ENCODE measurements around the gene MAP4K4.
"Not testable (repeated sequence)": the region's sequence is repeated elsewhere in the genome, so short reads cannot be mapped to it uniquely, and the experiment has no call there.

MAP4K4 gene

GRCh38 chr2:101887328-101887727 lies 189.8 kb downstream of the MAP4K4 start:
- DNase-seq (ENCODE audit: low read depth, low spot score) = no peak
- H3K27ac ChIP-seq = no peak overlapping the region

DNA sequence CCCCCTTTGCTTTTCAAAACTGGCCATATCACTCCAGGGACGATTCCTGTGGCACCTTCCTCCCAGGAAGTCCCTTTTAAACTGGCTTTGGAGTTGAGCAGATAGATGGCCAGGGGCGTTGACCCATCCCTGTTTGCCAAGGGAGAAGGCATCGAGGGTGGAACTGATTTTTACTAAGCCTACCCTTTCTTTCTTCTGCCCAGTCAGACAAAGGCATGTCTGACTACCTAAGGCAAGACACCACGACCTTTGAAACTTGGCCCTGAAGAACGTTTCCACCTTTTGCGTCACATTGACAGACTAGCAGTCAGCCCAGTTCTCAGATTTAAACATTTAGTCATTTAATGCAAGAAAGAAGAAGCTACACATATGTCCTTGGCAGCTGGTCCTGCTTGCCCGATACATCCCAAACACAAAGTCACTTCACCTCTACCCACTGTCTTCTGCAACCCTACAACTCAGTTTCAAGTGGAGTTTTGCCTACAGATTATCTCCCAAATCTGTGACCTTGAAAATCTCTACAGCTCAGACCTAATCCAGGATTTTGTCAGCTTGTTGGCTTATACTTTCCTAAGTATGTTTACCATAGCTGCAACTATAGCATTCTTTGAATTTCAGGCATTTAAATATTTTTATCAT lies 192.1 kb downstream of the MAP4K4 start:
- no peak for DNase-seq (ENCODE audit: low read depth, low spot score)
- no peak overlapping the region for H3K27ac ChIP-seq

DNA sequence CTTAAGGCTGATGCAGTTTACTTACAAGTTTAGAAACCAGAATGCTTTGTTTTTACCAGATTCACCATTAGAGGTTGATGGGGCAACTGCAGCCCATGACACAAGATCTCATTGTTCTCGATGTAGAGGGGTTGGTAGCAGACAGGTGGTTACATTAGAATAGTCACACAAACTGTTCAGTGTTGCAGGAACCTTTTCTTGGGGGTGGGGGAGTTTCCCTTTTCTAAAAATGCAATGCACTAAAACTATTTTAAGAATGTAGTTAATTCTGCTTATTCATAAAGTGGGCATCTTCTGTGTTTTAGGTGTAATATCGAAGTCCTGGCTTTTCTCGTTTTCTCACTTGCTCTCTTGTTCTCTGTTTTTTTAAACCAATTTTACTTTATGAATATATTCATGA lies 194.9 kb downstream of the MAP4K4 start:
- no peak overlapping the region for H3K27ac ChIP-seq
- DNase-seq (ENCODE audit: low read depth, low spot score) = no peak

GRCh38 chr2:101893681-101894381 lies 196.3 kb downstream of the MAP4K4 start:
- DNase-seq (ENCODE audit: low read depth, low spot score) = no peak
- H3K27ac ChIP-seq = no peak overlapping the region

GRCh38 chr2:101895039-101895438 lies 197.5 kb downstream of the MAP4K4 start:
- no peak overlapping the region for H3K27ac ChIP-seq
- no peak for DNase-seq (ENCODE audit: low read depth, low spot score)

GRCh38 chr2:101895819-101896322 lies 198.4 kb downstream of the MAP4K4 start:
- H3K27ac ChIP-seq = no peak overlapping the region
- no peak for DNase-seq (ENCODE audit: low read depth, low spot score)

- H3K27ac ChIP-seq = no peak overlapping the region
- no peak for DNase-seq (ENCODE audit: low read depth, low spot score)
These were observed 199.8 kb downstream of the MAP4K4 start for GRCh38 chr2:101897301-101897700.

DNA sequence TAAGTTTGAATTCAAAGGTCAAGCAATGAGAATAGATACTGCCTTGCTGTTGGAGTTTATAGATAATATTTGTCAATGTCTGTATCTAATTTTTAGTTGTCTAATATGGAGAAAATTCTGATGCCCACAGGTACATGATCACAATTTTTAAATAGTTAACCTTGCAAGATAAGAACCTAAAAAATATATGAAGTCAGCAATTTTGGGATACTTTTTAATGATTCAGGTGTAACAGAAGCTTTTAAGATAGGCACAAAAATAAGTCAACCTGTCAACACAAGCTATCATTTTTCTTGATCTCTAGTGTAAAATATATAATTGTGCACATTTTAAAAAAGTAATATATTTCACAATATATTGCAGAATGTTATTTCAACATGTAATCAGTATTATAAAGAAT lies 201.8 kb downstream of the MAP4K4 start:
- DNase-seq (ENCODE audit: low read depth, low spot score) = no peak
- peak overlapping the region; percentile 65 for H3K27ac ChIP-seq

GRCh38 chr2:101899871-101900270 lies 202.4 kb downstream of the MAP4K4 start:
- peak; percentile 14 for DNase-seq (ENCODE audit: low read depth, low spot score)
- peak overlapping the region; percentile 65 for H3K27ac ChIP-seq

- peak overlapping the region; percentile 65 for H3K27ac ChIP-seq
- DNase-seq (ENCODE audit: low read depth, low spot score) = no peak
These were observed 202.9 kb downstream of the MAP4K4 start for GRCh38 chr2:101900375-101900774.

GRCh38 chr2:101901241-101901640 lies 203.7 kb downstream of the MAP4K4 start:
- H3K27ac ChIP-seq = peak overlapping the region; percentile 65
- DNase-seq (ENCODE audit: low read depth, low spot score) = no peak

DNA sequence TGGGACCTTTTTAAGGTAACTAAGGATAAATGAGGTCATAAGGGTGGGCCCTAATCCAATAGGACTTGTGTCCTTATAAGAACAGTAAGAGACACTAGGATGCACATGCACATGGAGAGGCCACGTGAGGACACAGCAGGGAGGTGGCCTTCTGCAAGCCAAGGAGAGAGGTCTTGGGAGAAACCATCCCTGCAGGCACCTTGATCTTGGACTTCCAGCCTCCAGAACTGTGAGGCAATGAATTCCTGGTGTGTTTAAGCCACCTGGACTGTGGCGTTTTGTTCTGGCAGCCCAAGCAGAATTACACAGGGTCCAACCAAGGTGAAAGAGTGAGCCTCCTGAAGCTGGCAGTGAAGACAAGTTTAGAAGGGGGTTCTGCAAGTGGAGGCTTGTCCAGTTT lies 204.7 kb downstream of the MAP4K4 start:
- no peak for DNase-seq (ENCODE audit: low read depth, low spot score)
- no peak overlapping the region for H3K27ac ChIP-seq

GRCh38 chr2:101904916-101905315 lies 207.4 kb downstream of the MAP4K4 start:
- H3K27ac ChIP-seq = no peak overlapping the region
- DNase-seq (ENCODE audit: low read depth, low spot score) = no peak

DNA sequence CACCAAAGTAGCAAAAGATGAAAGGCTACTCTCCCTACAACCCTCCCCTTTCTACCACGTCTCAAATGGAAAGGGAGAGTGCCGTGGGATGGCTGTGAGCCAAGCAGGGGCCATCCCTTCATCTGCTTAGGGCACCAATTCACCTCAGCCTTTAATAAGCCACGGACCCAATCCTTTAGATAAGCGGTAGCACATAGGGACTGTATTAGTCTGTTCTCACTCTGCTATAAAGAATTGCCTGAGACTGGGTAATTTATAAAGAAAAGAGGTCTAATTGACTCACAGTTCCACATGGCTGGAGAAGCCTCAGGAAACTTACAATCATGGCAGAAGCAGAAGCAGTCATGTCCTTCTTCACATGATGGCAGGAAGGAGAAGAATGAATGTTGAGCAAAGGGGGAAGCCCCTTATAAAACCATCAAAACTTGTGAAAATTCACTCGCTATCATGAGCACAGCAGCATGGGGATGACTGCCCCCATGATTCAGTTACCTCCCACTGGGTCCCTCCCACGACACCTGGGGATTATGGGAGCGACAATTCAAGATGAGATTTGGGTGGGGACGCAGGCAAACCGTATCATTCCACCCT lies 208.3 kb downstream of the MAP4K4 start:
- DNase-seq (ENCODE audit: low read depth, low spot score) = no peak
- H3K27ac ChIP-seq = no peak overlapping the region

DNA sequence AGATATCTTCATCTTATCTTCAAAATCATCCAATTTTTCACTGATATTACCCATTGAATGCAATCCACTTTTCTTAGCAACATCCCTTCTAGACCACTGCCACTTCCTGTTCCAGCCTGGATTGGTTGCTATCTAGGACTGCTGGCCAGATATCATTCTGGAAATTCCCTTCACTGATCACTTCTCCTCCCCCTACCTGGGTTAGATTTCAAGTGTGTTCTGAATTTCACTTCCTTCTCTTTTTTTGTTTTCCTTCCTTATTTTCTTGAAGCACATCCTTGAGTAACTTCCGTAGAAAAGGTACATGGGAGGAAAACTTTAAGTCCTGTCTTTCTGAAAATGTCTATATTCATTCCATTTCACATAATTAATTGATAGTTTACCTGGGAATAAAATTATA lies 212.3 kb downstream of the MAP4K4 start:
- H3K27ac ChIP-seq = no peak overlapping the region
- no peak for DNase-seq (ENCODE audit: low read depth, low spot score)

GRCh38 chr2:101912545-101912944 lies 215.0 kb downstream of the MAP4K4 start:
- no peak for DNase-seq (ENCODE audit: low read depth, low spot score)
- H3K27ac ChIP-seq = no peak overlapping the region

- no peak overlapping the region for H3K27ac ChIP-seq
- no peak for DNase-seq (ENCODE audit: low read depth, low spot score)
These were observed 223.9 kb downstream of the MAP4K4 start for GRCh38 chr2:101921319-101921952.

- H3K27ac ChIP-seq = no peak overlapping the region
- DNase-seq (ENCODE audit: low read depth, low spot score) = no peak
These were observed 224.4 kb downstream of the MAP4K4 start for GRCh38 chr2:101921953-101922325.

DNA sequence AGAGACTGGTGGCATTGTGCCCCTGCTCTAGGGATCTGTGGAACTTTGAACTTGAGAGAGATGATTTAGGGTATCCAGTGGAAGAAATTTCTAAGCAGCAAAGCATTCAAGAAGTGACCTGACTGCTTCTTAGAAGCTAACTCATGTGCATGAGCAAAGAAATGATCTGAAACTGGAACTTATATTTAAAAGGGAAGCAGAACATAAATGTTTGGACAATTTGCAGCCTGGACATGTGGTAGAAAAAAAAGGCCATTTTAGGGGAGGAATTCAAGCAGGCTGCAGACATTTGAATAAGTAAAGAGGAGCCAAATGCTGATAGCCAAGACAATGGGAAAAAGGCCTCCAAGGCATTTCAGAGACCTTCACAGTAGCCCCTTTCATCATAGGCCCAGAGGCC lies 226.8 kb downstream of the MAP4K4 start:
- not testable (repeated sequence) for DNase-seq (ENCODE audit: low read depth, low spot score); H3K27ac ChIP-seq

GRCh38 chr2:101930019-101930418 lies 232.5 kb downstream of the MAP4K4 start:
- DNase-seq (ENCODE audit: low read depth, low spot score) = no peak
- no peak overlapping the region for H3K27ac ChIP-seq

DNA sequence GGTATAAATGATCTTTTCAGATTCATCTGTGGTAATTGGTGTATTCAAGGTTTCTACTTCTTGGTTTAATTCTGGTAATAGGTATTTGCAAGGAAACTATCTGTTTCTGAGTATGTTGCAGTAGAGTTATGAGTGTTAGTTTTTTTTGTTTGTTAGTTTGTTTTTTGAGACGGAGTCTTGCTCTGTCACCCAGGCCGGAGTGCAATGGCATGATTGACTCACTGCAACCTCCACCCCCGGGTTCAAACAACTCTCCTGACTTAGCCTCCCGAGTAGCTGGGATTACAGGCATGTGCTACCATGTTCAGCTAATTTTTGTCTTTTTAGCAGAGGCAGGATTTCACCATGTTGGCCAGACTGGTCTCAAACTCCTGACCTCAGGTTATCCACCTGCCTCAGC lies 233.3 kb downstream of the MAP4K4 start:
- H3K27ac ChIP-seq = no peak overlapping the region
- no peak for DNase-seq (ENCODE audit: low read depth, low spot score)

Measured in epithelial cell of prostate (primary cell).